B cell (primary cell): Measurements from ENCODE around the gene SNRK. TPM values are rescaled to one million over a fixed set of nuclear protein-coding genes. Genes with fewer than 3 reads are reported as not detected.
A peak's percentile ranks its signal among the peaks of the same experiment; 100 is the strongest.

Experiments used
- ATAC-seq: fragments of 200-7000 bp; cut with Tn5 transposase; one replicate; pipeline ENCODE4 v1.10.0; 2021; ENCODE audit warnings: low read depth, mild to moderate bottlenecking, moderate number of reproducible peaks, moderate library complexity
- CTCF ChIA-PET: fragments of 350-600 bp; sonication (Branson Sonifier 250); formaldehyde crosslinking; loops from one replicate; lab custom pipeline; 2021; ENCODE audit warnings: antibody characterized with exemption, inconsistent platforms; lab: Charles Lee
- POLR2A ChIA-PET: fragments of 350-600 bp; sonication (Branson Sonifier 250); formaldehyde crosslinking; loops from one replicate; lab custom pipeline; 2021; ENCODE audit warnings: antibody characterized with exemption; lab: Charles Lee
- DNase-seq: peaks from one replicate; pipeline ENCODE4 v3.0.0; 2013
- H2AFZ ChIP-seq: 2 replicates; pipeline ENCODE4 v1.6.1; 2012; ENCODE audit warnings: mild to moderate bottlenecking, low read depth, low read length; ENCODE audit not compliant: insufficient read depth, poor library complexity, severe bottlenecking
- H3K27ac ChIP-seq, 2 donors: 1 replicate in 1 of 2; 2 replicates in 1 of 2; pipeline ENCODE4 v1.5.1; 2012 to 2013; ENCODE audit warnings: low read length in 2 of 2, mild to moderate bottlenecking in 2 of 2, moderate library complexity in 1 of 2
- H3K27me3 ChIP-seq, 4 experiments: fragments of 200-600 bp in 1 of 4; sonication (generic) in 1 of 4; replicated peaks in 1 of 4; 1 replicate in 2 of 4; 2 replicates in 2 of 4; pipeline versions ENCODE4 v1.6.1 to v1.7.0; 2013 to 2016; ENCODE audit warnings: low read length in 3 of 4, mild to moderate bottlenecking in 2 of 4, mixed read lengths in 1 of 4, moderate library complexity in 1 of 4; ENCODE audit not compliant: insufficient read depth in 4 of 4, control insufficient read depth in 3 of 4; ENCODE audit errors: control extremely low read depth in 1 of 4
- H3K36me3 ChIP-seq, 2 experiments: replicated peaks in 1 of 2; 1 replicate in 1 of 2; 2 replicates in 1 of 2; pipeline versions ENCODE4 v1.6.1 to v1.7.1; 2013; ENCODE audit warnings: low read length in 1 of 2; ENCODE audit not compliant: insufficient read depth in 2 of 2, control insufficient read depth in 1 of 2; ENCODE audit errors: control extremely low read depth in 1 of 2, extremely low read depth in 1 of 2
- H3K4me1 ChIP-seq, 2 donors: fragments of 200-600 bp in 1 of 2; sonication (generic) in 1 of 2; 1 replicate in 1 of 2; 2 replicates in 1 of 2; pipeline versions ENCODE4 v1.5.1 to v1.6.1; 2013 to 2017; ENCODE audit warnings: low read length in 2 of 2; ENCODE audit not compliant: control insufficient read depth in 2 of 2, insufficient read depth in 2 of 2
- H3K4me2 ChIP-seq: replicated peaks from 2 replicates; pipeline ENCODE3; 2012; ENCODE audit warnings: mild to moderate bottlenecking, low read depth, low read length; ENCODE audit not compliant: poor library complexity, severe bottlenecking
- H3K4me3 ChIP-seq, 5 experiments: fragments of 200-600 bp in 1 of 5; sonication (generic) in 1 of 5; 1 replicate in 3 of 5; 2 replicates in 2 of 5; pipeline versions ENCODE4 v1.5.1 to v1.7.0; 2011 to 2016; ENCODE audit warnings: low read length in 4 of 5, mild to moderate bottlenecking in 4 of 5, low read depth in 2 of 5, control low read depth in 1 of 5, moderate library complexity in 1 of 5; ENCODE audit not compliant: insufficient read depth in 1 of 5; ENCODE audit errors: control extremely low read depth in 1 of 5, extremely low read depth in 1 of 5
- H3K79me2 ChIP-seq: fragments of 200-600 bp; sonication (generic); one replicate; pipeline ENCODE4 v1.6.0; 2016; ENCODE audit warnings: low read length; ENCODE audit not compliant: control insufficient read depth, insufficient read depth
- H3K9ac ChIP-seq: fragments of 200-600 bp; sonication (generic); 2 replicates; pipeline ENCODE4 v1.6.1; 2017; ENCODE audit warnings: mild to moderate bottlenecking, low read length, moderate library complexity
- H3K9me3 ChIP-seq, 3 donors: one replicate each; pipeline versions ENCODE4 v1.6.1 to v1.7.1; 2013; ENCODE audit warnings: low read length in 2 of 3; ENCODE audit not compliant: control insufficient read depth in 2 of 3, insufficient read depth in 1 of 3; ENCODE audit errors: control extremely low read depth in 1 of 3
- H4K20me1 ChIP-seq: 2 replicates; pipeline ENCODE4 v1.6.0; 2012; ENCODE audit warnings: mild to moderate bottlenecking, low read length; ENCODE audit not compliant: insufficient read depth, control insufficient read depth, poor library complexity, severe bottlenecking
- H3K27ac Mint-ChIP-seq: one replicate; pipeline ENCODE4 v1.8.0; 2021; ENCODE audit warnings: mixed read lengths
- H3K27me3 Mint-ChIP-seq: one replicate; pipeline ENCODE4 v1.8.0; 2021; ENCODE audit warnings: mixed read lengths
- H3K4me1 Mint-ChIP-seq: one replicate; pipeline ENCODE4 v1.8.0; 2021; ENCODE audit warnings: mixed read lengths
- H3K4me3 Mint-ChIP-seq: one replicate; pipeline ENCODE4 v1.8.0; 2021; ENCODE audit warnings: mixed read lengths
- H3K9me3 Mint-ChIP-seq: one replicate; pipeline ENCODE4 v1.8.0; 2022; ENCODE audit warnings: mixed read lengths; ENCODE audit not compliant: insufficient read depth
- CTCF ChIP-seq: fragments of 200-600 bp; IDR thresholded peaks from one replicate; pipeline ENCODE4 v1.8.0; 2022; ENCODE audit warnings: antibody characterized with exemption, mild to moderate bottlenecking
- EZH2 ChIP-seq: IDR thresholded peaks from 2 replicates; pipeline ENCODE4 v1.6.1; 2012; ENCODE audit warnings: borderline replicate concordance, low read depth, mild to moderate bottlenecking, moderate library complexity, low read length; ENCODE audit not compliant: insufficient read depth, poor library complexity, severe bottlenecking
- WGBS: methylation state at CpG from one replicate; pipeline ENCODE4 v1.1.5; 2013; ENCODE audit warnings: missing lambda C conversion rate; ENCODE audit not compliant: insufficient coverage; 5-methylcytosine and 5-hydroxymethylcytosine counted together
- intact Hi-C: fragments of 100-400 bp; cut with micrococcal nuclease; formaldehyde crosslinking; loops from one replicate; pipeline ENCODE4 v1.10.0; 2022
- polyA plus RNA-seq: library from polyadenylated mRNA; depleted of rRNA; stranded (reverse); fragments of >200 nt; gene quantifications from 2 replicates; pipeline ENCODE4 v1.2.3, GENCODE V29; 2012
- total RNA-seq, 2 donors: library from RNA; stranded (reverse); fragments of 120-200 nt in 1 of 2; gene quantifications; 1 replicate in 1 of 2; 2 replicates in 1 of 2; pipeline versions ENCODE4 v1.2.3 to v1.2.4, GENCODE V29; 2013 to 2022

Gene SNRK
- total and polyA plus RNA-seq, 2 donors (not counting 1 experiment from before 2014, with no cell fraction given), result 17.8 to 46.7 TPM

- Histone ChIP-seq H4K20me1 (no peaks in the 10 kb centered on the region), H2AFZ (no peak overlapping the region), H3K4me2 (no peak overlapping the region), H3K4me1 (peaks cover 0 to 22% of the 10 kb centered on the region in 2 donors), H3K9me3 (no peaks in the 10 kb centered on the region), H3K79me2 (no peaks in the 10 kb centered on the region), H3K4me3 (no peak overlapping the region), H3K36me3 (no peaks in the 10 kb centered on the region), H3K27ac (no peak overlapping the region), H3K9ac (no peak overlapping the region), H3K27me3 (peaks cover 0 to under 1% (median 0%) of the 10 kb centered on the region in 4 experiments)
- H3K4me3 Mint-ChIP-seq, result peak overlapping the region; percentile 59
- WGBS, result 56% methylated on average over 2 of the region's 2 CpGs
- intact Hi-C loops, result no loop called here
- H3K4me1 Mint-ChIP-seq, result peaks cover 32% of the 10 kb centered on the region
- H3K27ac Mint-ChIP-seq, result no peak overlapping the region
- TF ChIP-seq CTCF (no peak), EZH2 (no peak)
- no peak for ATAC-seq
- no peak for DNase-seq
- H3K9me3 Mint-ChIP-seq, result no peaks in the 10 kb centered on the region
- ChIA-PET POLR2A (no interaction called here), CTCF (interaction anchor here (1.2 kb wide), 1 partner anchor 10 kb away, joined by 3 read pairs; no protein-coding TSS in a partner anchor)
- peaks cover 7% of the 10 kb centered on the region for H3K27me3 Mint-ChIP-seq
Measured at GRCh38 chr3:43257850-43258249, 28.5 kb upstream of the SNRK start.

GRCh38 chr3:43259626-43260025 is 26.7 kb upstream of the SNRK start:
- H3K27me3 Mint-ChIP-seq, result peaks cover 3% of the 10 kb centered on the region
- H3K4me3 Mint-ChIP-seq, result no peak overlapping the region
- Histone ChIP-seq H3K79me2 (no peaks in the 10 kb centered on the region), H3K9ac (no peak overlapping the region), H3K4me3 (no peak overlapping the region), H3K4me1 (peaks cover 0 to 22% of the 10 kb centered on the region in 2 donors), H3K27me3 (peaks cover 0 to 3% (median 0%) of the 10 kb centered on the region in 4 experiments), H2AFZ (no peak overlapping the region), H3K27ac (no peak overlapping the region), H3K9me3 (no peaks in the 10 kb centered on the region), H4K20me1 (no peaks in the 10 kb centered on the region), H3K4me2 (no peak overlapping the region), H3K36me3 (no peaks in the 10 kb centered on the region)
- TF ChIP-seq EZH2 (no peak), CTCF (no peak)
- no peaks in the 10 kb centered on the region for H3K9me3 Mint-ChIP-seq
- no peak overlapping the region for H3K27ac Mint-ChIP-seq
- intact Hi-C loops, result no loop called here
- POLR2A ChIA-PET, result no interaction called here
- 86% methylated on average over 2 of the region's 2 CpGs for WGBS
- no peak for DNase-seq
- CTCF ChIA-PET, result no interaction called here
- H3K4me1 Mint-ChIP-seq, result peaks cover 32% of the 10 kb centered on the region
- ATAC-seq, result no peak
